ENCODE data around the gene CCR1. TPM values are rescaled to one million over a fixed set of nuclear protein-coding genes. Genes with fewer than 3 reads are reported as not detected.

The CCR1 gene
- total RNA-seq, 1 donor from 2014 or later: 1.3 TPM

GRCh38 chr3:46194868-46195553 is 13.1 kb downstream of the CCR1 start:
- no peaks in the 10 kb centered on the region for H3K4me1 Mint-ChIP-seq (ENCODE audit: unreplicated experiment)
- no peak overlapping the region for H3K27ac Mint-ChIP-seq
- H3K9me3 Mint-ChIP-seq: peaks cover 5% of the 10 kb centered on the region
- no peaks in the 10 kb centered on the region for H3K36me3 Mint-ChIP-seq
- no peak overlapping the region for H3K4me3 Mint-ChIP-seq
- TF ChIP-seq CTCF (conservative IDR thresholded peaks at IDR 0.05): no peak
- no peak for DNase-seq (ENCODE audit: extremely low spot score, unreplicated experiment)
- H3K27me3 Mint-ChIP-seq: no peaks in the 10 kb centered on the region

- TF ChIP-seq CTCF (conservative IDR thresholded peaks at IDR 0.05): no peak
- Mint-ChIP-seq H3K4me1 (ENCODE audit: unreplicated experiment) (no peaks in the 10 kb centered on the region), H3K4me3 (no peak overlapping the region), H3K27me3 (no peaks in the 10 kb centered on the region), H3K36me3 (no peaks in the 10 kb centered on the region), H3K9me3 (peaks cover 5% of the 10 kb centered on the region), H3K27ac (no peak overlapping the region)
- DNase-seq (ENCODE audit: extremely low spot score, unreplicated experiment): no peak
These were observed 14.7 kb downstream of the CCR1 start for GRCh38 chr3:46193436-46193835.

GRCh38 chr3:46192939-46193338 is 15.2 kb downstream of the CCR1 start:
- H3K4me3 Mint-ChIP-seq: no peak overlapping the region
- no peaks in the 10 kb centered on the region for H3K27me3 Mint-ChIP-seq
- no peak for TF ChIP-seq CTCF (conservative IDR thresholded peaks at IDR 0.05)
- DNase-seq (ENCODE audit: extremely low spot score, unreplicated experiment): no peak
- no peaks in the 10 kb centered on the region for H3K36me3 Mint-ChIP-seq
- H3K9me3 Mint-ChIP-seq: peaks cover 5% of the 10 kb centered on the region
- H3K4me1 Mint-ChIP-seq (ENCODE audit: unreplicated experiment): no peaks in the 10 kb centered on the region
- H3K27ac Mint-ChIP-seq: no peak overlapping the region

GRCh38 chr3:46191730-46192129 is 16.4 kb downstream of the CCR1 start:
- Mint-ChIP-seq H3K27me3 (no peaks in the 10 kb centered on the region), H3K9me3 (peaks cover 5% of the 10 kb centered on the region), H3K4me1 (ENCODE audit: unreplicated experiment) (no peaks in the 10 kb centered on the region), H3K27ac (no peak overlapping the region), H3K4me3 (no peak overlapping the region), H3K36me3 (no peaks in the 10 kb centered on the region)
- no peak for TF ChIP-seq CTCF (conservative IDR thresholded peaks at IDR 0.05)
- no peak for DNase-seq (ENCODE audit: extremely low spot score, unreplicated experiment)

GRCh38 chr3:46188708-46189107 is 19.4 kb downstream of the CCR1 start:
- no peak for TF ChIP-seq CTCF (conservative IDR thresholded peaks at IDR 0.05)
- H3K4me3 Mint-ChIP-seq: no peak overlapping the region
- no peak for DNase-seq (ENCODE audit: extremely low spot score, unreplicated experiment)
- H3K9me3 Mint-ChIP-seq: peaks cover 4% of the 10 kb centered on the region
- H3K27me3 Mint-ChIP-seq: no peaks in the 10 kb centered on the region
- H3K4me1 Mint-ChIP-seq (ENCODE audit: unreplicated experiment): no peaks in the 10 kb centered on the region
- H3K36me3 Mint-ChIP-seq: no peaks in the 10 kb centered on the region
- no peak overlapping the region for H3K27ac Mint-ChIP-seq

All from type B pancreatic cell (in vitro differentiated cells).